ENCODE results near the gene DNM3.

DNM3 gene

DNA sequence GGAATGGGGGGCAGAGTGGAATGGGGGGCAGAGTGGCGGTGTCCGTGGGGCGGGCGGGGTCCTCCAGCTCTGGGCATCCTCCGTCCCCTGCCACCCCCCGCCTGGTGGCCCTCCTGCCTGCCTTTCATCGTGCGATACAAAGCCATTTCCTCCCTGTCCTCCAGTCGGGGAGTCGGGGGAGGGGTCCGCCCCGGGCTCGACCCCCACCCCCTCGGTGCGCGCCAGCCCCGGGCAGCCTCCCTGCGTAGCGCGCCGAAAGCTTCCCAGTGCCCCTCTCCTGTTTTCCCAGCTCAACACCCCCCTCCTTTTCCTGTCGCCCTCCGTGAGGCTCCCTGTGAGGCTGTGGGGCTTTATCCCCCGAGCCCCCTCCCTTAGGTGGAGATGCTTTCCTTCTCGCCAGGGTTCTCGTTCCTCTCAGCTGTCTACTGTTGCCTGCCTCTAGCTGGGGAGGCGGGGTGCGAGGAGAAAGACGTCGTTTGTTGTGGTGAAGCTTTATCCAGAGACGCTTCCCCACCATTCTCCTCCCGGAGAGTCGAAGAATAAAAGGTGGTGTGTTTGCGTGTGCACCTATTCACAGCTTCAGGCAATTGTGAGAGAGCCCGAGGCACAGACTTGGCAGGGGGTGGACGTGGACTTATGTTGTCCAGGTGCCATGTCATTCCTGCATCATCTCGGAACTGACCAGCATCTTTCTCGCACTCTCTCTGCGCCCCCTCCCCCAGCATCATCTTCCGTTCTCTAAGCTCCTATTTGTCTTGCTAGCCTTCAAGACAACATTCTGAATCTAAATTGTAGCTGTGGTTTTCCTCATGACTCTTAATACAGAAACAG, 848 bp downstream of the DNM3 start:
- H3K9ac ChIP-seq (ENCODE audit: low read length): peak overlapping the region; percentile 59; the same call in 1 of the 2 replicates

GRCh38 chr1:171844381-171844780, 3.1 kb downstream of the DNM3 start:
- Histone ChIP-seq H3K79me2 (ENCODE audit: insufficient read depth, low read length) (no peaks in the 10 kb centered on the region), H3K4me1 (ENCODE audit: insufficient read depth, low read length, severe bottlenecking) (peaks cover 11% of the 10 kb centered on the region), H3K9me3 (ENCODE audit: low read length) (no peaks in the 10 kb centered on the region), H3K27ac (ENCODE audit: low read depth, low read length, poor library complexity, severe bottlenecking) (no peak overlapping the region), H4K20me1 (ENCODE audit: insufficient read depth, low read length) (no peaks in the 10 kb centered on the region), H3K4me2 (ENCODE audit: low read length) (no peak overlapping the region), H3K9me2 (ENCODE audit: low read depth, low read length) (no peaks in the 10 kb centered on the region), H3K36me3 (ENCODE audit: insufficient read depth, low read length) (no peaks in the 10 kb centered on the region), H3K27me3 (ENCODE audit: insufficient read depth, low read length) (0 out of 2 replicates have a peak, but pooled peaks cover 3% of the 10 kb centered on the region), H3K9ac (ENCODE audit: low read length) (no peak overlapping the region), H3K4me3 (ENCODE audit: low read depth, low read length, poor library complexity, severe bottlenecking) (no peak overlapping the region), H2AFZ (ENCODE audit: low read length) (no peak overlapping the region), H3F3A (ENCODE audit: insufficient read depth, low read length) (no peaks in the 10 kb centered on the region)
- TF ChIP-seq CTCF (IDR thresholded peaks at IDR 0.05; ENCODE audit: low read length): no peak
- no peak for TF ChIP-seq EZH2 (IDR thresholded peaks at IDR 0.05; ENCODE audit: borderline replicate concordance, low read length)

More for the DNA sequence above, 848 bp downstream of the DNM3 start:
- Histone ChIP-seq H3K9me3 (ENCODE audit: low read length) (no peaks in the 10 kb centered on the region), H3K4me2 (ENCODE audit: low read length) (peak overlapping the region; percentile 87), H2AFZ (ENCODE audit: low read length) (no peak overlapping the region), H3F3A (ENCODE audit: insufficient read depth, low read length) (no peaks in the 10 kb centered on the region), H3K4me1 (ENCODE audit: insufficient read depth, low read length, severe bottlenecking) (peaks cover 11% of the 10 kb centered on the region), H3K27me3 (ENCODE audit: insufficient read depth, low read length) (no peaks in the 10 kb centered on the region), H4K20me1 (ENCODE audit: insufficient read depth, low read length) (no peaks in the 10 kb centered on the region), H3K79me2 (ENCODE audit: insufficient read depth, low read length) (no peaks in the 10 kb centered on the region), H3K36me3 (ENCODE audit: insufficient read depth, low read length) (no peaks in the 10 kb centered on the region), H3K9me2 (ENCODE audit: low read depth, low read length) (no peaks in the 10 kb centered on the region), H3K4me3 (ENCODE audit: low read depth, low read length, poor library complexity, severe bottlenecking) (peak overlapping the region; percentile 76), H3K27ac (ENCODE audit: low read depth, low read length, poor library complexity, severe bottlenecking) (no peak overlapping the region)
- TF ChIP-seq CTCF (IDR thresholded peaks at IDR 0.05; ENCODE audit: low read length): no peak
- no peak for TF ChIP-seq EZH2 (IDR thresholded peaks at IDR 0.05; ENCODE audit: borderline replicate concordance, low read length)

- H3K9me3 ChIP-seq (ENCODE audit: low read length): no peaks in the 10 kb centered on the region
- peaks cover 11% of the 10 kb centered on the region for H3K4me1 ChIP-seq (ENCODE audit: insufficient read depth, low read length, severe bottlenecking)
- no peaks in the 10 kb centered on the region for H3K36me3 ChIP-seq (ENCODE audit: insufficient read depth, low read length)
- no peak for TF ChIP-seq CTCF (IDR thresholded peaks at IDR 0.05; ENCODE audit: low read length)
- no peak overlapping the region for H3K4me2 ChIP-seq (ENCODE audit: low read length)
- no peak overlapping the region for H3K27ac ChIP-seq (ENCODE audit: low read depth, low read length, poor library complexity, severe bottlenecking)
- no peaks in the 10 kb centered on the region for H3F3A ChIP-seq (ENCODE audit: insufficient read depth, low read length)
- H4K20me1 ChIP-seq (ENCODE audit: insufficient read depth, low read length): no peaks in the 10 kb centered on the region
- no peak overlapping the region for H2AFZ ChIP-seq (ENCODE audit: low read length)
- no peaks in the 10 kb centered on the region for H3K9me2 ChIP-seq (ENCODE audit: low read depth, low read length)
- no peak overlapping the region for H3K9ac ChIP-seq (ENCODE audit: low read length)
- no peak overlapping the region for H3K4me3 ChIP-seq (ENCODE audit: low read depth, low read length, poor library complexity, severe bottlenecking)
- no peaks in the 10 kb centered on the region for H3K79me2 ChIP-seq (ENCODE audit: insufficient read depth, low read length)
- 0 out of 2 replicates have a peak, but pooled peaks cover 3% of the 10 kb centered on the region for H3K27me3 ChIP-seq (ENCODE audit: insufficient read depth, low read length)
Measured at GRCh38 chr1:171845998-171846397, 4.7 kb downstream of the DNM3 start.

Data from OCI-LY1 (cell line).